Measurements from ENCODE around the gene ZNF678. TPM values are rescaled to one million over a fixed set of nuclear protein-coding genes. Genes with fewer than 3 reads are reported as not detected.

ZNF678 gene
- total and polyA plus RNA-seq, 2 of the 8 experiments (the other 6 are each of a cell fraction or from before 2014, with no cell fraction given): 6.9 to 28.3 TPM

- no peak overlapping the region for H3K56ac ChIP-seq (replicated peaks; ENCODE audit: insufficient read length, low read depth, low read length)
- H2BK120ac ChIP-seq (replicated peaks; ENCODE audit: low read depth, low read length): no peak overlapping the region
- no peaks in the 10 kb centered on the region for H3K23me2 ChIP-seq (ENCODE audit: low read depth, low read length)
- H3K79me1 ChIP-seq (ENCODE audit: low read depth, low read length): no peaks in the 10 kb centered on the region
- H3K79me2 ChIP-seq (ENCODE audit: control insufficient read depth in 1 of 2, insufficient read depth in 2 of 2, low read length in 2 of 2): no peaks in the 10 kb centered on the region
- H4K20me1 ChIP-seq (replicated peaks in 1 of 2; ENCODE audit: control insufficient read depth in 1 of 2, insufficient read depth in 2 of 2, low read length in 2 of 2): no peaks in the 10 kb centered on the region
- no peak overlapping the region for H3K27ac ChIP-seq (ENCODE audit: low read depth, low read length)
- H3K9ac ChIP-seq (replicated peaks in 1 of 4; ENCODE audit: extremely low read depth in 1 of 4, low read depth in 3 of 4, low read length in 3 of 4): no peak overlapping the region
- no peak overlapping the region for H3K4me3 ChIP-seq (ENCODE audit: extremely low read depth in 1 of 4, insufficient read depth in 2 of 4, low read depth in 3 of 4, low read length in 4 of 4)
- no peak overlapping the region for H4K8ac ChIP-seq (ENCODE audit: extremely low read depth, insufficient read depth, low read length)
- no peak overlapping the region for H3K4ac ChIP-seq (replicated peaks; ENCODE audit: insufficient read length, low read depth, low read length)
- no peaks in the 10 kb centered on the region for H3K27me3 ChIP-seq (replicated peaks in 1 of 4; ENCODE audit: control insufficient read depth in 3 of 4, extremely low read depth in 1 of 4, insufficient read depth in 3 of 4, low read length in 3 of 4)
- DNase-seq (ENCODE audit: low read depth in 1 of 2, low spot score in 2 of 2): no peak
- no peak overlapping the region for H2BK12ac ChIP-seq (ENCODE audit: low read depth, low read length)
- no peaks in the 10 kb centered on the region for H3K4me1 ChIP-seq (replicated peaks in 1 of 4; ENCODE audit: control insufficient read depth in 3 of 4, insufficient read depth in 4 of 4, low read length in 3 of 4)
- no peak overlapping the region for H4K91ac ChIP-seq (replicated peaks; ENCODE audit: insufficient read length, low read length)
- no peak overlapping the region for H2BK20ac ChIP-seq (ENCODE audit: low read length)
- H2BK15ac ChIP-seq (ENCODE audit: low read length): no peak overlapping the region
- H4K5ac ChIP-seq (ENCODE audit: insufficient read length, low read depth, low read length): no peak overlapping the region
- FAIRE-seq: no peak
- H3K14ac ChIP-seq (ENCODE audit: insufficient read length): no peak overlapping the region
- H3K23ac ChIP-seq (ENCODE audit: insufficient read length): no peak overlapping the region
- no peak overlapping the region for H3K4me2 ChIP-seq (ENCODE audit: insufficient read depth in 1 of 2, low read depth in 2 of 2, low read length in 2 of 2)
- H3K9me3 ChIP-seq (ENCODE audit: insufficient read depth in 2 of 2, low read depth in 1 of 2, low read length in 1 of 2): peaks cover 26 to 33% of the 10 kb centered on the region in 2 experiments
- no peak overlapping the region for H2BK5ac ChIP-seq (ENCODE audit: low read depth, low read length)
- H3K36me3 ChIP-seq (ENCODE audit: control insufficient read depth in 2 of 4, insufficient read depth in 4 of 4, low read length in 3 of 4): no peaks in the 10 kb centered on the region
- no peak overlapping the region for H2AFZ ChIP-seq (ENCODE audit: low read length)
- CTCF ChIA-PET (ENCODE audit: partially characterized antibody): interaction anchor here (0.7 kb wide), 1 partner anchor 198 kb away, joined by 3 read pairs; no protein-coding TSS in a partner anchor
- H3K18ac ChIP-seq (ENCODE audit: extremely low read depth, low read length): no peak overlapping the region
- H2AK5ac ChIP-seq (ENCODE audit: low read depth, low read length): no peak overlapping the region
- POLR2A ChIA-PET (ENCODE audit: partially characterized antibody): no interaction called here
- no peak for TF ChIP-seq CHD2 (IDR thresholded peaks at IDR 0.05; ENCODE audit: low read length)
- no peak for TF ChIP-seq CREB1 (IDR thresholded peaks at IDR 0.05)
- no peak for TF ChIP-seq SIX5 (IDR thresholded peaks at IDR 0.05; ENCODE audit: low read depth, low read length)
- no peak for TF ChIP-seq BCL11A (IDR thresholded peaks at IDR 0.05; ENCODE audit: low read depth in 2 of 2, low read length in 2 of 2)
- TF ChIP-seq USF2 (IDR thresholded peaks at IDR 0.05; ENCODE audit: low read length): no peak
- no peak for TF ChIP-seq TBP (IDR thresholded peaks at IDR 0.05; ENCODE audit: low read depth, low read length)
- TF ChIP-seq CEBPB (IDR thresholded peaks at IDR 0.05; ENCODE audit: low read depth, low read length): no peak
- TF ChIP-seq ASH2L (IDR thresholded peaks at IDR 0.05; ENCODE audit: low read length): no peak
- TF ChIP-seq BRCA1 (IDR thresholded peaks at IDR 0.05; ENCODE audit: low read depth, low read length): no peak
- TF ChIP-seq MAFK (IDR thresholded peaks at IDR 0.05; ENCODE audit: low read depth, low read length): no peak
- no peak for TF ChIP-seq ATF3 (IDR thresholded peaks at IDR 0.05; ENCODE audit: insufficient read depth, low read depth, low read length)
- TF ChIP-seq EZH2 (IDR thresholded peaks at IDR 0.05; ENCODE audit: low read depth, low read length, severe bottlenecking): no peak
- no peak for TF ChIP-seq KDM1A (IDR thresholded peaks at IDR 0.05; ENCODE audit: borderline replicate concordance, low read length)
- no peak for TF ChIP-seq RBBP5 (IDR thresholded peaks at IDR 0.05; ENCODE audit: borderline replicate concordance, low read depth, low read length)
- no peak for TF ChIP-seq PHF8 (conservative IDR thresholded peaks at IDR 0.05; ENCODE audit: low read depth, low read length)
- no peak for TF ChIP-seq JUN (IDR thresholded peaks at IDR 0.05; ENCODE audit: low read depth, low read length)
These were observed 149.3 kb downstream of the ZNF678 start for GRCh38 chr1:227712648-227713047.

All from H1 (cell line).